ENCODE data around the gene AADAC. TPM values are rescaled to one million over a fixed set of nuclear protein-coding genes. Genes with fewer than 3 reads are reported as not detected.

AADAC gene
- polyA plus RNA-seq, 1 of the 3 experiments (the other 2 are of a cell fraction) = 1.2 TPM

DNA sequence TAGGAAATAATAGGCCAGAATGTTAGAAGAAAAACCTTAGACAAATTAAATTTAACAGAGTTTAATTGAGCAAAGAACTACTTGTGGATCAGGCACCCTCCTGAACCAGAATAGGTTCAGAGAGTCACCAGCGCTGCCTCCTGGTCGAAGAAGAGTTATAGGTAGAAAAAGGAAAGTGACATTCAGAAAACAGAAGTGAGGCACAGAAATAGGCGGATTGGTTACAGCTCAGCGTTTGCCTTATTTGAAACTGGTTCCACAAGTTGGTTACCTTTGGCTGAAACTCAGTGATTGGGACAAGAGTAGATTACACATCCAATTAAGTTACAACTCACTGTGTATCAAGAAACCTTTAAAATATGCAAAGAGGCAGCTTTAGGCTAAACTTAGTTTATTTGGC lies 4.4 kb downstream of the AADAC start:
- 36% methylated on average over 4 of the region's 4 CpGs for WGBS (ENCODE audit: low lambda C conversion rate)
- Histone ChIP-seq H3K27ac (ENCODE audit: low read depth in 2 of 2, low read length in 1 of 2) (peak overlapping the region in 1 of 2 experiments; percentile 44; a peak in 1 of 4 replicates), H3K27me3 (ENCODE audit: insufficient read depth) (no peaks in the 10 kb centered on the region), H3K9me3 (no peaks in the 10 kb centered on the region), H2AFZ (ENCODE audit: low read depth) (no peak overlapping the region), H3K79me2 (ENCODE audit: insufficient read depth) (peaks cover 38% of the 10 kb centered on the region), H3K9ac (no peak overlapping the region), H3K4me1 (ENCODE audit: control insufficient read depth in 1 of 2, insufficient read depth in 2 of 2, low read depth in 1 of 2, low read length in 1 of 2) (no peaks in the 10 kb centered on the region; a peak in 1 of 4 replicates), H3F3A (replicated peaks; ENCODE audit: insufficient read depth) (peaks cover 12% of the 10 kb centered on the region), H3K36me3 (replicated peaks in 1 of 2; ENCODE audit: control insufficient read depth in 1 of 2, insufficient read depth in 2 of 2, low read length in 1 of 2) (peaks cover 0 to 7% of the 10 kb centered on the region in 2 experiments), H3K4me3 (ENCODE audit: low read depth in 2 of 2, low read length in 1 of 2) (no peak overlapping the region), H3K9me2 (no peaks in the 10 kb centered on the region), H4K20me1 (ENCODE audit: insufficient read depth) (no peaks in the 10 kb centered on the region), H3K4me2 (no peak overlapping the region)
- CTCF ChIA-PET = no interaction called here
- TF ChIP-seq NRF1 (IDR thresholded peaks at IDR 0.05; ENCODE audit: low read depth, low read length) (no peak), USF1 (IDR thresholded peaks at IDR 0.05; ENCODE audit: borderline replicate concordance, low read depth) (no peak), REST (IDR thresholded peaks at IDR 0.05; ENCODE audit: low read depth, low read length) (no peak), EZH2phosphoT487 (IDR thresholded peaks at IDR 0.05; ENCODE audit: borderline replicate concordance, low read depth) (no peak), JUND (IDR thresholded peaks at IDR 0.05) (no peak), USF2 (IDR thresholded peaks at IDR 0.05; ENCODE audit: borderline replicate concordance, low read depth, low read length) (no peak), SIN3A (IDR thresholded peaks at IDR 0.05; ENCODE audit: borderline replicate concordance, low read depth, low read length) (no peak), MXI1 (IDR thresholded peaks at IDR 0.05; ENCODE audit: low read depth, low read length) (no peak), GABPA (IDR thresholded peaks at IDR 0.05; ENCODE audit: low read depth) (no peak), TEAD4 (IDR thresholded peaks at IDR 0.05; ENCODE audit: borderline replicate concordance, insufficient read depth) (no peak), GATA2 (CRISPR knock-in tag; IDR thresholded peaks at IDR 0.05) (no peak), RXRA (IDR thresholded peaks at IDR 0.05; ENCODE audit: borderline replicate concordance, low read depth) (no peak), RAD21 (IDR thresholded peaks at IDR 0.05; ENCODE audit: low read length) (no peak)
- TF ChIP-seq, protein P1, sequence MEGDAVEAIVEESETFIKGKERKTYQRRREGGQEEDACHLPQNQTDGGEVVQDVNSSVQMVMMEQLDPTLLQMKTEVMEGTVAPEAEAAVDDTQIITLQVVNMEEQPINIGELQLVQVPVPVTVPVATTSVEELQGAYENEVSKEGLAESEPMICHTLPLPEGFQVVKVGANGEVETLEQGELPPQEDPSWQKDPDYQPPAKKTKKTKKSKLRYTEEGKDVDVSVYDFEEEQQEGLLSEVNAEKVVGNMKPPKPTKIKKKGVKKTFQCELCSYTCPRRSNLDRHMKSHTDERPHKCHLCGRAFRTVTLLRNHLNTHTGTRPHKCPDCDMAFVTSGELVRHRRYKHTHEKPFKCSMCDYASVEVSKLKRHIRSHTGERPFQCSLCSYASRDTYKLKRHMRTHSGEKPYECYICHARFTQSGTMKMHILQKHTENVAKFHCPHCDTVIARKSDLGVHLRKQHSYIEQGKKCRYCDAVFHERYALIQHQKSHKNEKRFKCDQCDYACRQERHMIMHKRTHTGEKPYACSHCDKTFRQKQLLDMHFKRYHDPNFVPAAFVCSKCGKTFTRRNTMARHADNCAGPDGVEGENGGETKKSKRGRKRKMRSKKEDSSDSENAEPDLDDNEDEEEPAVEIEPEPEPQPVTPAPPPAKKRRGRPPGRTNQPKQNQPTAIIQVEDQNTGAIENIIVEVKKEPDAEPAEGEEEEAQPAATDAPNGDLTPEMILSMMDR (IDR thresholded peaks at IDR 0.05) = no peak
- POLR2A ChIA-PET = no interaction called here
- DNase-seq = no peak

All from SK-N-SH (cell line).